ENCODE results near the gene DNAJC11. TPM values are rescaled to one million over a fixed set of nuclear protein-coding genes. Genes with fewer than 3 reads are reported as not detected.

DNAJC11 gene
- total RNA-seq, 1 donor from 2014 or later, result 35.2 TPM

DNA sequence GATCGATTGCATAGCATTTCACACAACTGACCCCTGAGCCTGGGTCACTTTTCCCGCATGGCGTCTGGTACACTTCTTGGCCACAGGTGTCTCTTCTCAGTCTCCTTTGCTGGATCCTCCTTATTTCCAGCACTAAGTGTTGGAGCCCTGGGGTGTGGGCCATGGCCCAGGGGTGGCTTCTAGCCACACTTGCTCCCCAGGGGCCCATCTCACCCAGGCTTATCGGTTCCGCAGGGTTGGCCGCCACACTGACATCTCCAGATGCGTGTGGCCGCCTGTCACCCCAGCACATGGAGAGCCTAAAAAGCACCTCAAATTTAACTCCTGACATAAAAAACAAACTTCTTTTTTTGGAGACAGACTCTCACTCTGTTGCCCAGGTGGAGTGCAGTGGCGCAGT is 74.6 kb downstream of the DNAJC11 start:
- DNase-seq (ENCODE audit: low read depth), result no peak

DNA sequence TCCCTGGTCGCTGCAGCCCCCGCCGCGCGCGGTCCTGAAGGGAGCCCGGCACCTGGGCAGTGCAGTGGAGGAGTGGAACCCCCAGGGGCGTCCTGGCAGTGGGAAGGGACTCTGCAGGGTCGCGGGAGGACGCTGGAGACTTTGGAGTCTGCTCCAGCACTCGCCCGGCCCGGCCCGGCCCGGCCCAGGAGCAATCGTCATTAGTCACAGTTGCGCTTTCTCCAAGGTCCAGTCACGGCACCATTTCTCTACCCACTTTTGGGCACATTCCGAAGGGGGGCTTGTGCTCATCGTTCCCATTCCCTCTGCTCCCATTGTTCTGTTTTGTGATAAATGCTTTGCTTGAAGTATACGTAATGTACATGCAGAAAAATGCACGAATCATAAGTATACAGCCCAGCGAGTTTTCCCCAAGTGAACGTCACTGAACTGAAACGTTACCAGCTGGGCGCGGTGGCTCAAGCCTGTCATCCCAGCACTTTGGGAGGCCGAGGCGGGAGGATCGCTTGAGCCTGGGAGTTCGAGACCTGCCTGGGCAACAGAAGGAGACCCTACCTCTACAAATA is 75.9 kb downstream of the DNAJC11 start:
- DNase-seq (ENCODE audit: low read depth), result peak; percentile 33

DNA sequence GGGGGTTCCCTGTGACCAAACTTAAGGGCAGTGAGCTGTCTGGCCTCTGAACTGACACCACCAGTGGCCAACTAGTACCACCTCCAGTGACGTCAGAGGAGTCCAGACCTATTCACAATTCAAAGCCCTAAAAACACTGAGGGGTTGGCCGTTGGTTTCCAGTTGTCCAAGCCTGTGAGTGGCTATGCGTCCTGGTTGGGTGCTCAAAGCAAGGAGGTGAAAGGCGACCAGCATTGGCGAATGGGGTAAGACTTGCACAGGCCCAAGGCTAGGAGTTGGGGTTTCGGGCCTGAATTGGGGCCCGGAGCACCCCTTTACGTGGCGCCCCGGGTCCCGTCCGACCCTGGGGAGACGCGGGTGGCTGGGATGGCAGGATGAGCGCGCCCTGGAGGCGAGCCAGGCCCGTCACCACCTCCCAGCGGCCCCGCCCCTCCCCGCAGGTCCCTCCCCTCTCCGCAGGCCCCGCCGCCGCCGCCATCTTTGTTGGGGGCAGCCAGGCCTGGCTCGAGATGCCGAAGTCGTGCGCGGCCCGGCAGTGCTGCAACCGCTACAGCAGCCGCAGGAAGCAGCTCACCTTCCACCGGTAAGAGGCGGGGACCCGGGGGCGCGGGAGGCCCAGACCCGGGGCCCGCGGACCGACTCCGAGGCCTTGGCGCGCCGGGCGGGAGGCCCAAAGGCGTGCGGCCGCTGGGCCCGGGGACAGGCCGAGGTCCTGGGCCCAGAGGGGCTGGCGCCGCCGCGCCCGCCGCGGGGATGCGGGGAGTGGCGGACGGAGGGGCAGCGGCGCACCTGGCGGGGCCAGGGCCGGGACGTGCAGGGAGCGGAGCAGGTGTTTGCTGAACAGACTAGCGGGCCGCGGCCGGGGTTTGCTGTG is 76.7 kb downstream of the DNAJC11 start, which contains the start of gene THAP3:
Gene THAP3 (plus strand): TSS at position 159 of the 874 bp plus-strand sequence. CDS start 351 bp downstream, at position 510.
- DNase-seq (ENCODE audit: low read depth), result peak; percentile 93

DNA sequence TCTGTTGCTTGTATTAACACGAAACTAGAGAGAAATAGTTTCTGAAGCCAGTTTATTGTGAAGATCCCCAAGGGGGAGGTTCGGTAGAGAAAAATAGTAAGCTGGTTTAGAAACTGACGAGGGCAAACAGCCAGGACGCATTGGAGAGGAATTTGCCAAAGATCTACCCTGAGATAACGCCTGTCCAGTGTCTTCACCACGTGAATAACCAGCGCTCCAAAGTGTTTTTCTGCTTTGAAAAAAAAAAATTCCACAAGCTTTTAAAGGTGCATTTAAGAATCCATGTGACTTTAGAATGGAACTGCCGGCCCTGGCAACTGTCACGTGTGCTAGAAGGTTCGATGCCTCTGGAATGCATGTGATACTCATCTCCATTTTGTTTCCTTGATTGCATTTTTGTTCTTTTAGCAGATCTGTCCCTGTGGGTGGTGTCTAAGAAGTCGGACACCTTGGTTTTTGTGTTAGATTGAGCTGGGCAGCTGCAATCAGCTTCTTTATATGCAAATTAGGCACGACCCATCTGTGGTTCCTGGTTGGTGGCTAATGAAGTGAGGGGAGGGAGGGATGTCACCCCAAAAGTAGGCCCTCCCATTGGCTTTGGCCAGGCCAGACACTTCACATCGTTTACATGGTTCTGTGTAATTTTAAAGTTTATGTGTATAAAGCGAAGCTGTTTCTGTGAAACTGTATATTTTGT is 78.2 kb downstream of the DNAJC11 start:
- DNase-seq (ENCODE audit: low read depth), result no peak

DNA sequence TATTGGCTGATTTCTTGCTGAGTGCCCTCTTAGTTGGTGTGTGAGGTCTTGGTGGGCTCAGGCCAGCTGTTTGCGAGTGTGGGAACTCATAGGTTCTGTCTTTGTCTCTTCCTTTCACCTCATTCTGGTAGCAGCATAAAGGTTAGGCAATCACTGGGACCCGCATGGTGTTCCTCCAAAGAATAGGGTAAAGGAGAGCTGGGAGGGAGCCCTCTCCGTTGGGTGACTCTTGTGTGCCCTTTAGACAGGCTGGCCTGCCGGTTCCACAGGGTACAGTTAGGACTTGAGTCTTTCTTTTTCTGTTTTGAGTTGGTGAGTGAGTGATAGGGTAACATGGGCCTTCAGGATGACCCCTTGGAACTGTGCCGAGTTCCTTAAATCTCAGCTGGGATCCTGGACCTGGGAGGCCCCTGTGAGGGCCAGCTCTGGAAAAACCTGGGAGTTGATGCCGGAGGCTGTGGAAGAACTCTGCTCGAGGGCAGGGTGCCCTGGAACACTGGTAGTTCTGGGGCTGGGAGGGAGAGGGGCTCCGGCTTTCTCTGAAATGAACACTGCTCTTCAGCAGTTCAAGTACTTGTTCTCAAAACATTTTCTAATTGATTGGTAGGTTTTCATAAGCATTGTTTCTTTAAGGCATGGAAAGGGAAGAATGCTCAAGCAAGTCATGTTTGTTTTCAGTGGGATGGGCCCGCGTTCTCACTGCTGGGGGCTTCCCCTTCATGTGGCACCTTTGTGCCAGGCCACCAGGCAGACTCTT is 79.0 kb downstream of the DNAJC11 start:
- DNase-seq (ENCODE audit: low read depth), result no peak

DNA sequence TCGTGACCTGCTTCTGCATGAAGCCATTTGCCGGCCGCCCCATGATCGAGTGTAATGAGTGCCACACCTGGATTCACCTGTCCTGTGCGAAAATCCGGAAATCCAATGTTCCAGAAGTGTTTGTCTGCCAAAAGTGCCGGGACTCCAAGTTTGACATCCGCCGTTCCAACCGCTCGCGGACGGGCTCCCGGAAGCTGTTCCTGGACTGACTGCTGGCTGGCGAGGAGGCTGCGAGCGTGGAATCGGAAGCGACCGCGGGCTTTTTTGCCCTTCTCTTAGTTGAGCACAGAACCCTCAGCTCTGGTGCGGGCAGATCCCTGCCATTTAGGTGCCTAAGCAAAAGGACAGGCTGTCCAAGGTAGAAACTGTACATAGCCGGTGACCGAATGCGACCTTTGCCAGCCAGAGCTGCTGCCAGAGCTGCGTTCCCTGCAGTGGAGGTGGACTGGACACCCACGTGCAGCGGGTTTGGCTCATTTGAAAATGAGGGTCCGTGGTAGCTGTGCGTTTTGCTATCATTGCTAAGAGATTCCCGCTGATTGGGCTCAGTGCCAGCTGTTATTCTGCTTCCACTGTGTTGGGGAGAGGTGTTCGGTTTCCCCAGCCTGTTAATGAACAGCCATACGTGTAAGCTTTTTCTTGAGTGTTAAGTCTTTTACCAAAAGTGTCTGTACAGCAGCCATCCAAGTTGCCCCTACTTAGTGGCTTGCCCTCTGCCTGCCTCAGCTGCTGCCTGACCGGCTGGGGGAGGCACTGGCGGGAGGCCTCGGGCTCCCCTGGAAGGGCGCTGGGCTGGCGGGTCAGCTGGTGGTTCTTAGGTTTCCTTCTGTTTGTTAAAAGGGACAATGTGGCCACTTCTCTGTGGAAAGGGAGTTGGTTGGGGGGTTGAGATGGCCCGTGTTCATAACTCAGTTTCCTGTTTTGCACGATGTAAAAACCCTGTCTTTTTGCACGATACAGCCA is 79.9 kb downstream of the DNAJC11 start:
- DNase-seq (ENCODE audit: low read depth), result no peak

DNA sequence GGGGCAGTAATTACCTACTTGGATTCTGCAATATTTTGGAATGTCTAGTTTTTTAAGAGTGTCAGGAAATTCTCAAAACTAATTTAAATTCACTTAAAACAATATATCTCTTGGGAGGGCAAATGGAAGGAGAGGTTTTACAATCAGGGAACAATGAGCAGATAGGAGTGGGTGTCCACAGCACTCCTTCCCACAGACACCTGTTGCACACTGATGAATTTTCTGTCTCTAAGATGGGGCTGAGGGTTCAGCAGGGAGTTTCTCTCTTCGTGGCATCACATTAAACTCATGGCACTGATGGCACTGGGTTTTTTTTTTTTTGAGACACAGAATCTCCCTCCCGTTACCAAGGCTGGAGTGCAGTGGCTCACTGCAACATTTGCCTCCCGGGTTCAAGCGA is 82.6 kb downstream of the DNAJC11 start:
- DNase-seq (ENCODE audit: low read depth), result no peak

DNA sequence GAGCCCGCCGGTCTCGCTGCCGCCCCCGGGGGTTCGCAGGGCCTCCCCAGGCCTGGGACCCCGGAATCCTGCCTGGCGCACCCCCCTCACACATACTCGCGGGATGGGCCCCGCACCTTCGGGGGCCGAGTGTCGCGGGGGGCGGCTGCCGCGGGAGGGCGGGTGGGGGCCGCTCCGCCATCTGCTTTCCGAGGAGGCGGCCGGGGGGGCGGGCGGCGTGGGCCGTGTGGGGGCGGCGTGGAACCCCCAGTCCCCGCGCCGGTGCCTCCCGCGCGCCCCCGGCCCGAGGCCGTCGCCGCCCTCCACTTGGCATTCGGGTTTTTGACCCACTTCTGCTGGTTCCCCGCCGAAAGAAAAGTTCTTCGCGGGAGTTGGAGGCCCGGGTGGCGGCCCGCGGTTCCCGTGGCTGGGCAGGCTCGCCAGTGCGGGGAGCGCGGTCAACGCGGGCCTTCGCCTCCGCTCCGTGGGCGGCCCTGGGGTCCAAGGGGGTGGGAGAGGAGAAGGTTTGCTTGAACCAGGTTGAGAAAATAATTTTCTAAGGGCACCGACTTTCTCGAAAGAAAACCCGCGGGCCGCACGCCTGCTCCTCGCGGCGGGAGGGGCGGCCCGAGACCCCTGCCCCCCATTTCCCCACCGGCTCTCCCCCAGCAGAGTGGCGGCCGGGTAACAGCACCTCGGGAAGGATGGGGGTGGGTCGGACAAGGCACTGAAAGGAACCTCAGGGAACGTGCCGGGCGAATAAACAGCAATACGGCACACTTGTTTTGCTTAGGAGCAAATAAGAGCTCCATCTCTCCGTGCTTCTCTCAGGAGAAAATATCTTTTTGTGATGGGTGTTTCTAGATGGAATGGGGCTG is 86.5 kb downstream of the DNAJC11 start:
- DNase-seq (ENCODE audit: low read depth), result no peak

DNA sequence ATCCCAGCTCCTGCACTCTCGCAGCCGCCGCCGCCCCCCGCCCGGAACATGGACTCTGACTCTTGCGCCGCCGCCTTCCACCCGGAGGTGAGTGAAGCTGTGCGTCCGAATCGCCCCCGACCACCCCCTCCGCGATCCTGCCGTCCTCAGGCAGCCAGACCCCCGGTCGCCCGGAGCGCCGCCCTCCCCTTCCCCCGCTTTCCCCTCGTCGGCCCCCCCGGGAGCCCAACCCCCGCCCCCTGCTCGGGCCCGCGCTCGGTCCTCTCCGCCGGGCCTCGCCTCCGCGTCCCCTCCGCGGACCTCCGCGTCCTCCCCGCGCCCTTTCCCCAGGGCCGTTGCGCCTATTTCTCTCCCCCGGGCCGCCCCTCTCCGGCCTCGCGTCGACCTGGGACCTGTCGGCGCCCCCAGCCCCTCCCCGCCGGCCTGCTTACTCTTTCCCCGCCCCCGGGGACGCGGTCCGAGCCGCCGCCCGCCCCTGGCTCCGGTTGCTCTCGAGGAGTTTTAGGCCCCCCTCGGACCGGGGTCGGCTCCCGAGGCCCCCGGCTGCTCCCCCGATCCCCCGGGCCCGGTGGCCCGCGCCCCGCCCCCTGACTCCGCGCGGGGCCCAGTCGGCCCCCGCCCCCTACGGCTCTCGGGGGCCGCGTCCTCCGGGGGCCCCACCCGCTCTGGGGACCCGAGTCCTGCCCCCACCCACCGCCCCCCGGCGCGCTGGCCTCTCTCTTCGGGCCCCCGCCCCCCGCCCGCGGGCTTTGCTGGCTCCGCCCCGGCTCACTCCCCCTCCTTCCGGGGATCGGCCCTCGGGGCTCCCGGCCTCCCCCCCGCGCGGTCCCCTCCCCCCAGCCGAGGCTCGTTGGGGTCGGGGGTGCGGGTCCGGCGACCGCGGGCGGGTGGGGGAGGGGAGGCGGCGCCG is 87.3 kb downstream of the DNAJC11 start:
- peak; percentile 45 for DNase-seq (ENCODE audit: low read depth)

DNA sequence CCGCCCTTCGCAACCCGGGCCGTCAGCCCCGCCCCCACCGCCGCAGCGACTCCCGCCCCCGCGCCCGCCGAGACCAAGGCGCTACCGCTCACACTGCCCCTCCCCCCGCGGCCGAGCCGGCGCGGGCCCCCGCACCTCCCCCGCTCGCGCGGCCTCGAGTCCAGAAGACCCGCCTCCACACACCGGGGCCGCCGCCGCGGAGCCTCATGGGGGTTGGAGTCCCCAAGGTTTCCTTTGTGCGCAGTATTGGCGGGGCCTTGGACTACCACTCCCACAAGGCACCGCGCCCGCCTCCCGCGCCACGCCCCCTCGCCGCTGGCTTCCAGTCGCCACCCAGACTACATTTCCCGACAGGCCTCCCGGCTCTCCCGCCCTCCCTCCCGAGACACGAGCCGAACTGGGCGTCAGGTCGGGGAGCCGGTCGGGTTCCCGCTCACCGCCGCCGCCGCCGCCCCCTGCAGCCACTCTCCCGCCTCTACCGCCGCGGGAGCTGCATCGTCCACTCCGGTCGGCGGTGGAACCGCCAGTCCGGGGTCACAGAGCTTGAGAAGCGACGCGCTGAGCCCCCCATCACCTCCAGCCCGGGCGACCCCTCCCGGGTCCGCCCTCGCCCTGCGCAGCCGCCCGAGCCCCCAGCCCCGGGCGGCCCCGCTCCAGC is 88.1 kb downstream of the DNAJC11 start, which contains the start of gene PHF13:
Gene PHF13 (plus strand): TSS at position 371 of the 658 bp plus-strand sequence. CDS start 336 bp downstream, outside the sequence.
- peak; percentile 99 for DNase-seq (ENCODE audit: low read depth)

DNA sequence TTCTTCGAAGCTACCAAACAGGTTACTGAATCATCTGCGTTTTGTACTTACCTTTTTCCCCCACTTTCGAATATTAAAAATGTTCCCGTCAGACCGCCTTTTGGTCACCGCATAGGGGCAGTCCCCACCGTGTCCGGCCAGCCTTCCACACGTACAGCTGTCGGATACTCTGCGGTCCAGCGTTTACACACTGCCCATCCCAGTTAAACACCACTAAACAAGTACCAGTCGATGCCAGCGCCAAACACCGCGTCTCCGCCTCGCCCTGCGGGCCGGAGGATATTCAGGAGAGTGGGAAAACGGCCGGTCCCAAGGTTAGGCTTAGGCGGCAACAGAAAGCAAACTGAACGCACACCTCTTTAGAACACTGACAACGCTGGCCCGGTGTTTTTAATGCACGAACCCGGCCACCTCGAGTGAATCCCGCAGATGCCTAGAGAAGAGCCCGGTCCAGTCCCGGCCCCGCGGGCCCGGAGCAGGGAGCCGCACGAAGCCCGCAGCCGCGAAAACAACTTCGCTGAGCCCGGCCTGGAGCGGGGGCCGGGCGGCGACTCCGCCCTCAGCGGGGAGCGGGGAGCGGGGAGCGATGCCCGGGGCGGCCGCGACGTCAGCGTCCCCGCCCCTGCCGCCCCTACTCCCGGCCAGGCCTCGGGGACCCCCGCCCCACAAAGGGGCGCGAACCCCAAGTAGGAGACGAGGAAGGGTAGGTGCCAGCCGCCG is 88.8 kb downstream of the DNAJC11 start:
- peak; percentile 83 for DNase-seq (ENCODE audit: low read depth)

DNA sequence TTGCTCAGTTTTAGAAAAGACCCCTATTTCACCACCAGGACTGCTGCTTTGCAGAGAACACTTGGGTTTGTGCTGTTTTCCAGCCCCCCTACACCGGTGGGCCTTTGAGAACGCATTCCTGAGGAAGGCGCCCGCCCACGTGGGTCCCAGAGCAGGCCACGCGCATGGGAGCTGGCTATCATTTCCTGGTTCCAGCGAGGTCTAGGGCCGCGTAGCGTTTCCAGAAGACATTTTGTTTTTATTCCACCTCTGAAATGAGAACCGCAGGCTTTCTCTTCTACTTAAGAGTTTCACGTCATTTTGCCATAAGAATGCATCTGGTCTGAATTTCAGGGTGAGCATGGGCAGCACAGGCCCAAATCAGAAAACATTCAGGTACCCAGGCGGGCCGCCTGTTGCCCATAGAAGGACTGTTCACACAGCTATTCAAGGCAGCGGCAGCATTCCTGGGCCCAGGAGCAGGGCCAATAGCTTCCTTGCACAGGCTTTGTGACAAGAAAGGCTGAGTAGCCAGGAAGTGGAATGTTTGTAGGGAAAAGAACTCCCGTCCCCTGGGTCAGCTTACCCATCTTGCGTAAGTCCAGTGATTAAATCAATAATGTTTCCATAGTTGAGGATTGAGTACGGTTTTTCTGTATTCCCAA is 97.6 kb downstream of the DNAJC11 start:
- DNase-seq (ENCODE audit: low read depth), result peak; percentile 85

DNA sequence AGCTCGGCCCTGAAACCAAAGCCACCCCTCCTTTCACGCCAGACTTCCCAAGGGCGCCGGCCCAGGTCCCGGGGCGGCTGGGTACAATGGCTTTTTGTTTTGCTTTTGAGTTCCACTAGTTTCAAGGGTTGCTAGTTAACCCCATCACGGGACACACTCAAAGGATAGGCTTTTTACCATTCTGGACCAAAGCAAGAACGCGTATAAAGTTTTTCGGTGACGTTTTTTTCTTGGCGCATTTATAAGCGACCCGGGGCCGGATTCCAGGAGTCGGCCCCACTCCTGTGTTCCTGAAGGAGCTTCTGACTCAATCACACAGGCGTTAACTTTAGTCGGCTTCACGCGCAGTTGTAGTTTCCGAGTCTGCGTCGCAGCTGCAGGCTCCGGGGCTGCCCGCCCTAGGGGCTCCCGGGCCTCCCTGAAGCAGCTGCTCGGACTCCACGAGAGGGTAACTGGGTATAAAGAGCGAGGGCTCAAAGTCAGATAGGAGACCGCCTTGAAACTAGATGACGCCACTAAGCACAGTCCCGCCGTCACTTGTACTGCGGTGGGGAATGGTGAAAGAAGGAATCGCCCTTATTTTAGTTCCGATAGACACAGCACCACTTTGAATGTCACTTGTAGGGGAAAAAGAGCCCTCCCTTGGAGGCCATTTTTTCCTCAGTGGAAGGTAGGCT is 98.2 kb downstream of the DNAJC11 start:
- peak; percentile 95 for DNase-seq (ENCODE audit: low read depth)

DNA sequence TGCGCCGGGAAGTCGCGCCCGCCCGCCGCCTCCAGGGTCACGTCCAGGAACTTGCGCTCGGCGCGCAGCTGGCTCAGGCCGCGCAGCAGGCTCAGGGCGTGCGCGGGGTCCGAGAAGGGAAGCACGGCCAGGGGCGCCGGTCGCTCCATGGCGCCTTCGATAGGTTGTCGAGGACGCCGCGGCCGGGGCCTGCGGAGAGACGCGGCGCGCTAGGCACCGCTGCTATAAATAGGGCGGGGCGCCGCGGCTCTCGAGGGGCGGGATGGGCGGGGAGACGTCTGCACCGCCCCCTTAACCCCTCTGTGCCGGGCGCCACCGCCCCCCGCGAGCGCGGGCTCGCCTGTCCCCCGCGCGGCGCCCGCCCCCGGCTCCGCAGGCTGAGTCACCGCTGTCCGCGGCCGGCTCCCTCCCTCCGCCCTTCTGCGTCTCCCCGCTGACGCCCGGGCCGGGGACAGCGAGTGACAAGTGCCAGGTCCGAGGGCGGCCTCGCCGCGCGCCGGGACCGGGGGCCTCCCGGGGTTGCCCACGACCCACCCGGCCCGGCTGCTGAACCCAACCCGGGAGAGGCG is 98.9 kb downstream of the DNAJC11 start, which contains the start of gene KLHL21:
Gene KLHL21 (minus strand): TSS at position 201 of the 569 bp plus-strand sequence. CDS start 52 bp downstream, at position 149.
- peak; percentile 90 for DNase-seq (ENCODE audit: low read depth)

Measured in myocyte (in vitro differentiated cells).